H9 (cell line): ENCODE data around the gene BICD1. TPM values are rescaled to one million over a fixed set of nuclear protein-coding genes. Genes with fewer than 3 reads are reported as not detected.

Source experiments
- DNase-seq: peaks from one replicate; pipeline ENCODE4 v3.0.0-alpha.2; 2017
- H2AFZ ChIP-seq: one replicate; pipeline ENCODE4 v1.6.1; 2013; ENCODE audit warnings: mild to moderate bottlenecking, low read length, control low read depth, moderate library complexity
- H2AK5ac ChIP-seq: 2 replicates; pipeline ENCODE4 v1.6.1; 2013; ENCODE audit warnings: low read length, control low read depth, mixed read lengths; ENCODE audit not compliant: insufficient read length
- H2BK120ac ChIP-seq: one replicate; pipeline ENCODE4 v1.6.1; 2013; ENCODE audit warnings: low read depth, mild to moderate bottlenecking, low read length, control low read depth, inconsistent platforms; ENCODE audit not compliant: poor library complexity, severe bottlenecking
- H2BK12ac ChIP-seq: 2 replicates; pipeline ENCODE4 v1.6.1; 2013; ENCODE audit warnings: low read length, control low read depth, mixed read lengths, low read depth; ENCODE audit not compliant: insufficient read length
- H2BK15ac ChIP-seq: 2 replicates; pipeline ENCODE4 v1.6.1; 2013; ENCODE audit warnings: low read depth, low read length, control low read depth
- H2BK20ac ChIP-seq: one replicate; pipeline ENCODE4 v1.6.1; 2013; ENCODE audit warnings: low read depth, mild to moderate bottlenecking, low read length, control low read depth, inconsistent platforms; ENCODE audit not compliant: poor library complexity, severe bottlenecking
- H2BK5ac ChIP-seq: 2 replicates; pipeline ENCODE4 v1.6.1; 2013; ENCODE audit warnings: low read length, control low read depth, mixed read lengths; ENCODE audit not compliant: insufficient read length
- H3K14ac ChIP-seq: 2 replicates; pipeline ENCODE4 v1.6.1; 2013; ENCODE audit warnings: low read length, control low read depth; ENCODE audit not compliant: insufficient read depth
- H3K18ac ChIP-seq: 2 replicates; pipeline ENCODE4 v1.6.1; 2013; ENCODE audit warnings: low read depth, mild to moderate bottlenecking, mixed read lengths, low read length, control low read depth; ENCODE audit not compliant: insufficient read length
- H3K23ac ChIP-seq: 2 replicates; pipeline ENCODE4 v1.6.1; 2013; ENCODE audit warnings: low read length, control low read depth, mixed read lengths, low read depth; ENCODE audit not compliant: insufficient read length
- H3K23me2 ChIP-seq: 2 replicates; pipeline ENCODE4 v1.6.1; 2013; ENCODE audit warnings: low read depth, mild to moderate bottlenecking, mixed read lengths, low read length, control low read depth; ENCODE audit not compliant: insufficient read length, poor library complexity, severe bottlenecking
- H3K27ac ChIP-seq: 2 replicates; pipeline ENCODE4 v1.5.1; 2013; ENCODE audit warnings: low read length, control low read depth, mixed read lengths, low read depth; ENCODE audit not compliant: insufficient read length
- H3K27me3 ChIP-seq: 2 replicates; pipeline ENCODE4 v1.6.1; 2013; ENCODE audit warnings: low read length, control low read depth, inconsistent platforms; ENCODE audit not compliant: insufficient read depth
- H3K4ac ChIP-seq: 2 replicates; pipeline ENCODE4 v1.6.1; 2013; ENCODE audit warnings: low read depth, mild to moderate bottlenecking, control low read depth, inconsistent platforms, low read length, moderate library complexity
- H3K4me1 ChIP-seq: 2 replicates; pipeline ENCODE4 v1.6.1; 2013; ENCODE audit warnings: low read length, control low read depth, inconsistent platforms; ENCODE audit not compliant: insufficient read depth
- H3K4me2 ChIP-seq: 2 replicates; pipeline ENCODE4 v1.6.1; 2013; ENCODE audit warnings: low read length, control low read depth, mixed read lengths; ENCODE audit not compliant: insufficient read length, insufficient read depth
- H3K56ac ChIP-seq: 2 replicates; pipeline ENCODE4 v1.6.1; 2013; ENCODE audit warnings: low read depth, mild to moderate bottlenecking, mixed read lengths, low read length, control low read depth; ENCODE audit not compliant: insufficient read length
- H3K79me1 ChIP-seq: 2 replicates; pipeline ENCODE4 v1.6.1; 2013; ENCODE audit warnings: low read depth, mild to moderate bottlenecking, moderate library complexity, low read length, control low read depth, inconsistent platforms; ENCODE audit not compliant: insufficient read depth, poor library complexity, severe bottlenecking
- H3K79me2 ChIP-seq: 2 replicates; pipeline ENCODE4 v1.6.1; 2013; ENCODE audit warnings: low read length, control low read depth, inconsistent platforms; ENCODE audit not compliant: insufficient read depth
- H3K9ac ChIP-seq: 2 replicates; pipeline ENCODE4 v1.6.1; 2013; ENCODE audit warnings: low read length, control low read depth, mixed read lengths; ENCODE audit not compliant: insufficient read length; ENCODE audit errors: extremely low read depth
- H3K9me3 ChIP-seq: one replicate; pipeline ENCODE4 v1.6.1; 2013; ENCODE audit warnings: low read depth, low read length, inconsistent platforms; ENCODE audit not compliant: control insufficient read depth
- H3T11ph ChIP-seq: one replicate; pipeline ENCODE4 v1.6.1; 2013; ENCODE audit warnings: mild to moderate bottlenecking, low read length, control low read depth, inconsistent platforms
- H4K20me1 ChIP-seq: one replicate; pipeline ENCODE4 v1.6.1; 2013; ENCODE audit not compliant: control insufficient read depth, insufficient read length, insufficient read depth
- H4K5ac ChIP-seq: 2 replicates; pipeline ENCODE4 v1.6.1; 2013; ENCODE audit warnings: low read depth, mild to moderate bottlenecking, mixed read lengths, low read length, control low read depth; ENCODE audit not compliant: insufficient read length
- H4K8ac ChIP-seq: replicated peaks from 2 replicates; pipeline ENCODE4 v1.6.1; 2013; ENCODE audit warnings: low read length, control low read depth, mixed read lengths, low read depth; ENCODE audit not compliant: insufficient read length
- H4K91ac ChIP-seq: 2 replicates; pipeline ENCODE4 v1.6.1; 2013; ENCODE audit warnings: low read depth, mild to moderate bottlenecking, moderate library complexity, mixed read lengths, low read length, control low read depth; ENCODE audit not compliant: insufficient read length
- H3K27ac Mint-ChIP-seq, 3 experiments: 2 replicates in 2 of 3; 3 replicates in 1 of 3; pipeline ENCODE4 v1.8.0; 2020 to 2021; ENCODE audit warnings: mixed read lengths in 3 of 3, mild to moderate bottlenecking in 1 of 3, moderate library complexity in 1 of 3
- H3K27me3 Mint-ChIP-seq: 2 replicates; pipeline ENCODE4 v1.8.0; 2021; ENCODE audit warnings: low read depth, mild to moderate bottlenecking, moderate library complexity, mixed read lengths
- H3K36me3 Mint-ChIP-seq, 3 experiments: 2 replicates in 2 of 3; 3 replicates in 1 of 3; pipeline ENCODE4 v1.8.0; 2020 to 2021; ENCODE audit warnings: low read depth in 3 of 3, mixed read lengths in 3 of 3; ENCODE audit not compliant: insufficient read depth in 1 of 3
- H3K4me1 Mint-ChIP-seq, 2 experiments: 2 replicates each; pipeline ENCODE4 v1.8.0; 2020; ENCODE audit warnings: mixed read lengths in 2 of 2
- H3K4me3 Mint-ChIP-seq, 2 experiments: 2 replicates in 1 of 2; 3 replicates in 1 of 2; pipeline ENCODE4 v1.8.0; 2020 to 2021; ENCODE audit warnings: mild to moderate bottlenecking in 2 of 2, mixed read lengths in 2 of 2, moderate library complexity in 1 of 2
- H3K9me3 Mint-ChIP-seq, 2 experiments: 2 replicates in 1 of 2; 3 replicates in 1 of 2; pipeline ENCODE4 v1.8.0; 2020; ENCODE audit warnings: mild to moderate bottlenecking in 2 of 2, mixed read lengths in 2 of 2, moderate library complexity in 1 of 2
- CTCF ChIP-seq: fragments of 200-600 bp; sonication (generic); conservative IDR thresholded peaks from 3 replicates; pipeline ENCODE4 v1.8.0; 2021; ENCODE audit warnings: antibody characterized with exemption, mild to moderate bottlenecking
- WGBS: extraction: QIAGEN DNeasy Blood & Tissue Kit; methylation state at CpG from one replicate; pipeline ENCODE4 v1.1.7; 2013; ENCODE audit warnings: missing lambda C conversion rate, low lambda C conversion rate, mixed read lengths; ENCODE audit not compliant: insufficient read length; ENCODE audit errors: extremely low coverage; 5-methylcytosine and 5-hydroxymethylcytosine counted together
- total RNA-seq: library from RNA; stranded (reverse); gene quantifications from 2 replicates; pipeline ENCODE4 v1.2.1, GENCODE V29; 2021

The BICD1 gene
- total RNA-seq, 1 experiment from 2014 or later = 134 TPM

- no peak overlapping the region for H2BK20ac ChIP-seq
Observed at GRCh38 chr12:32281098-32281497, 174.5 kb downstream of the BICD1 start.

More at GRCh38 chr12:32281098-32281497, 174.5 kb downstream of the BICD1 start:
- H3K9me3 ChIP-seq = no peaks in the 10 kb centered on the region
- H2BK5ac ChIP-seq = no peak overlapping the region
- H2BK120ac ChIP-seq = no peak overlapping the region
- no peak overlapping the region for H3K4ac ChIP-seq
- no peak overlapping the region for H3K4me3 Mint-ChIP-seq
- H3K79me1 ChIP-seq = no peaks in the 10 kb centered on the region
- no peak overlapping the region for H2AK5ac ChIP-seq
- H3K27me3 Mint-ChIP-seq = no peaks in the 10 kb centered on the region
- no CpG with 5 or more reads among the region's 3 CpGs for WGBS
- peaks cover 4 to 6% (median 6%) of the 10 kb centered on the region in 3 experiments for H3K36me3 Mint-ChIP-seq
- no peak for DNase-seq
- no peak overlapping the region for H3K27ac ChIP-seq
- no peak overlapping the region for H3K18ac ChIP-seq
- no peak for TF ChIP-seq CTCF
- peaks cover 11 to 12% of the 10 kb centered on the region in 2 experiments for H3K4me1 Mint-ChIP-seq
- H3K23me2 ChIP-seq = no peaks in the 10 kb centered on the region
- no peak overlapping the region for H4K5ac ChIP-seq
- no peaks in the 10 kb centered on the region for H3K9me3 Mint-ChIP-seq
- H3K56ac ChIP-seq = no peak overlapping the region
- H3K4me1 ChIP-seq = no peaks in the 10 kb centered on the region; the same call in 1 of the 2 replicates
- H3K9ac ChIP-seq = no peak overlapping the region
- no peak overlapping the region for H4K8ac ChIP-seq
- H3K27me3 ChIP-seq = no peaks in the 10 kb centered on the region
- no peak overlapping the region for H3K4me2 ChIP-seq
- no peak overlapping the region for H2AFZ ChIP-seq
- no peaks in the 10 kb centered on the region for H3K79me2 ChIP-seq
- no peak overlapping the region for H3T11ph ChIP-seq
- H3K27ac Mint-ChIP-seq = no peak overlapping the region
- H3K14ac ChIP-seq = no peak overlapping the region
- no peak overlapping the region for H2BK15ac ChIP-seq
- H4K20me1 ChIP-seq = no peaks in the 10 kb centered on the region
- no peak overlapping the region for H3K23ac ChIP-seq
- H2BK12ac ChIP-seq = no peak overlapping the region
- H4K91ac ChIP-seq = no peak overlapping the region
